Measurements from ENCODE around the gene RBKS. TPM values are rescaled to one million over a fixed set of nuclear protein-coding genes. Genes with fewer than 3 reads are reported as not detected.

Gene RBKS
- polyA plus RNA-seq, 1 donor (not counting 4 experiments of a cell fraction or from before 2014, with no cell fraction given): 1.9 TPM

DNA sequence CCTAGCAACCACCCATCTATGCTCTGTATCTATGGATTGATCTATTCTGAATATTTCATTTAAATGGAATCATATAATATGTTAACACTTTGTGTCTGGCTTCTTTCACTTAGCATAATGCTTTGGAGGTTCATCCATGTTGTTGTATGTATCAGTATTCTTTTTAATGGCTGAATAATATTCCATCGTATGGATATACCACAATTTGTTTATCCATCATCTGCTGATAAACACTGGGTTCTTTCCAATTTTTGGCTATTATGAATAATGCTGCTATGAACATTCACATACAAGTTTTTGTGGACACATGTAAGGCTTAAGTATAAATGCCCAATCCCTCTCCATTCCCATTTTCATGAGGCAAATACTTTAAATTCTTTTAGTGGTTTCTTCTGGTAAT lies 65.8 kb downstream of the RBKS start:
- Histone ChIP-seq H3K4me1 (ENCODE audit: control insufficient read depth, extremely low read depth, insufficient read depth, low read length) (no peaks in the 10 kb centered on the region), H3K27ac (ENCODE audit: control insufficient read depth, insufficient read depth, low read length) (no peak overlapping the region), H2AFZ (ENCODE audit: control insufficient read depth, low read length) (no peak overlapping the region), H3K79me2 (ENCODE audit: control insufficient read depth, insufficient read depth, low read length) (no peaks in the 10 kb centered on the region), H3K9me1 (ENCODE audit: control insufficient read depth, extremely low read depth, insufficient read depth, low read length) (no peaks in the 10 kb centered on the region), H3K9me3 (ENCODE audit: control insufficient read depth, low read depth, low read length) (no peaks in the 10 kb centered on the region), H3K4me2 (ENCODE audit: control insufficient read depth, extremely low read depth, insufficient read depth, low read depth, low read length) (no peak overlapping the region), H3K9ac (ENCODE audit: control insufficient read depth, extremely low read depth, insufficient read depth, low read length) (no peak overlapping the region), H3K36me3 (ENCODE audit: control insufficient read depth in 2 of 2, extremely low read depth in 1 of 2, insufficient read depth in 2 of 2, low read length in 2 of 2) (no peaks in the 10 kb centered on the region), H4K20me1 (ENCODE audit: control insufficient read depth, extremely low read depth, insufficient read depth, low read length) (no peaks in the 10 kb centered on the region), H3K27me3 (ENCODE audit: control insufficient read depth, extremely low read depth, insufficient read depth, low read length) (no peaks in the 10 kb centered on the region), H3K4me3 (ENCODE audit: control insufficient read depth in 2 of 3, extremely low read depth in 1 of 3, insufficient read depth in 2 of 3, low read depth in 1 of 3, low read length in 3 of 3) (no peak overlapping the region)
- TF ChIP-seq, protein P1, sequence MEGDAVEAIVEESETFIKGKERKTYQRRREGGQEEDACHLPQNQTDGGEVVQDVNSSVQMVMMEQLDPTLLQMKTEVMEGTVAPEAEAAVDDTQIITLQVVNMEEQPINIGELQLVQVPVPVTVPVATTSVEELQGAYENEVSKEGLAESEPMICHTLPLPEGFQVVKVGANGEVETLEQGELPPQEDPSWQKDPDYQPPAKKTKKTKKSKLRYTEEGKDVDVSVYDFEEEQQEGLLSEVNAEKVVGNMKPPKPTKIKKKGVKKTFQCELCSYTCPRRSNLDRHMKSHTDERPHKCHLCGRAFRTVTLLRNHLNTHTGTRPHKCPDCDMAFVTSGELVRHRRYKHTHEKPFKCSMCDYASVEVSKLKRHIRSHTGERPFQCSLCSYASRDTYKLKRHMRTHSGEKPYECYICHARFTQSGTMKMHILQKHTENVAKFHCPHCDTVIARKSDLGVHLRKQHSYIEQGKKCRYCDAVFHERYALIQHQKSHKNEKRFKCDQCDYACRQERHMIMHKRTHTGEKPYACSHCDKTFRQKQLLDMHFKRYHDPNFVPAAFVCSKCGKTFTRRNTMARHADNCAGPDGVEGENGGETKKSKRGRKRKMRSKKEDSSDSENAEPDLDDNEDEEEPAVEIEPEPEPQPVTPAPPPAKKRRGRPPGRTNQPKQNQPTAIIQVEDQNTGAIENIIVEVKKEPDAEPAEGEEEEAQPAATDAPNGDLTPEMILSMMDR (optimal IDR thresholded peaks at IDR 0.05 in 1 of 3, IDR thresholded peaks at IDR 0.05 in 1 of 3, conservative IDR thresholded peaks at IDR 0.05 in 1 of 3; ENCODE audit: extremely low read depth in 1 of 3, insufficient read depth in 2 of 3, low read length in 3 of 3): no peak
- TF ChIP-seq EZH2 (IDR thresholded peaks at IDR 0.05; ENCODE audit: low read length): no peak
- FAIRE-seq: no peak
- dilution Hi-C loops (cut with MboI; ENCODE audit: extremely low pct_ligation_motif_present, low sequenced_read_pairs): no loop called here
- DNase-seq (ENCODE audit: low read depth, low spot score): no peak

DNA sequence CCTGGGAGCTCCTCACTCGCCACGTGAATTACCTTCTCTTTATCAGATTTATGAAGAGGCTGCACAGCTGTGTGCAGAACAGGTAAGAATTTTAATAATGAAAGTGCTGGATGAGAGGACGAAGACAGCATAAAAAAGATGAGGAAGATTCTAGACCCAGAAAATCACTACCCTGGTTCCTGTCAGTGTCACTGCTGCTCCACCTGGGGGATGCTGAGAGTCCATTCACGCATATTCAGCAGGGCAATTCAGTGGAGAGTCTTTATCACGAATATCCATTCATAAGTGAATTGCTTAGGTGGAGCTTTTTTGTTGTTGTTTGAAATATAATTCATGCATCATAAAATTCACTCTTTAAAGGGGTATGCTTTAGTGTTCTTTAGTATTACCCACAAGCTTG lies 66.6 kb downstream of the RBKS start:
- no peak for DNase-seq (ENCODE audit: low read depth, low spot score)
- TF ChIP-seq, protein P1 (optimal IDR thresholded peaks at IDR 0.05 in 1 of 3, IDR thresholded peaks at IDR 0.05 in 1 of 3, conservative IDR thresholded peaks at IDR 0.05 in 1 of 3; ENCODE audit: extremely low read depth in 1 of 3, insufficient read depth in 2 of 3, low read length in 3 of 3): no peak
- TF ChIP-seq EZH2 (IDR thresholded peaks at IDR 0.05; ENCODE audit: low read length): no peak
- no peaks in the 10 kb centered on the region for H3K9me3 ChIP-seq (ENCODE audit: control insufficient read depth, low read depth, low read length)
- no peak overlapping the region for H3K4me2 ChIP-seq (ENCODE audit: control insufficient read depth, extremely low read depth, insufficient read depth, low read depth, low read length)
- no peak overlapping the region for H3K9ac ChIP-seq (ENCODE audit: control insufficient read depth, extremely low read depth, insufficient read depth, low read length)
- H2AFZ ChIP-seq (ENCODE audit: control insufficient read depth, low read length): no peak overlapping the region
- no peak overlapping the region for H3K4me3 ChIP-seq (ENCODE audit: control insufficient read depth in 2 of 3, extremely low read depth in 1 of 3, insufficient read depth in 2 of 3, low read depth in 1 of 3, low read length in 3 of 3)
- no peak for FAIRE-seq
- no peaks in the 10 kb centered on the region for H3K9me1 ChIP-seq (ENCODE audit: control insufficient read depth, extremely low read depth, insufficient read depth, low read length)
- dilution Hi-C loops (cut with MboI; ENCODE audit: extremely low pct_ligation_motif_present, low sequenced_read_pairs): no loop called here
- H3K36me3 ChIP-seq (ENCODE audit: control insufficient read depth in 2 of 2, extremely low read depth in 1 of 2, insufficient read depth in 2 of 2, low read length in 2 of 2): no peaks in the 10 kb centered on the region
- H3K27ac ChIP-seq (ENCODE audit: control insufficient read depth, insufficient read depth, low read length): no peak overlapping the region
- H3K27me3 ChIP-seq (ENCODE audit: control insufficient read depth, extremely low read depth, insufficient read depth, low read length): no peaks in the 10 kb centered on the region
- no peaks in the 10 kb centered on the region for H4K20me1 ChIP-seq (ENCODE audit: control insufficient read depth, extremely low read depth, insufficient read depth, low read length)
- H3K4me1 ChIP-seq (ENCODE audit: control insufficient read depth, extremely low read depth, insufficient read depth, low read length): no peaks in the 10 kb centered on the region
- no peaks in the 10 kb centered on the region for H3K79me2 ChIP-seq (ENCODE audit: control insufficient read depth, insufficient read depth, low read length)

Data from keratinocyte (primary cell).